Hepatocyte (in vitro differentiated cells): ENCODE measurements around the gene TRIM46.

Source experiments
- CTCF ChIP-seq: fragments of 200-600 bp; sonication (generic); IDR thresholded peaks from 2 replicates; pipeline ENCODE4 v1.5.1; 2016; ENCODE audit warnings: antibody characterized with exemption, mild to moderate bottlenecking; ENCODE audit not compliant: poor library complexity
- EZH2phosphoT487 ChIP-seq: fragments of 200-600 bp; sonication (generic); IDR thresholded peaks from one replicate; pipeline ENCODE4 v1.6.1; 2018; ENCODE audit warnings: antibody characterized with exemption, mild to moderate bottlenecking, low read depth, moderate library complexity; ENCODE audit not compliant: unreplicated experiment, severe bottlenecking

- TF ChIP-seq CTCF (no peak), EZH2phosphoT487 (no peak)
These were observed 49.4 kb downstream of the TRIM46 start for GRCh38 chr1:155223047-155223446.
